ENCODE data around the gene FRA10AC1.
"Not testable (repeated sequence)": the region's sequence is repeated elsewhere in the genome, so short reads cannot be mapped to it uniquely, and the experiment has no call there.

FRA10AC1 gene

DNA sequence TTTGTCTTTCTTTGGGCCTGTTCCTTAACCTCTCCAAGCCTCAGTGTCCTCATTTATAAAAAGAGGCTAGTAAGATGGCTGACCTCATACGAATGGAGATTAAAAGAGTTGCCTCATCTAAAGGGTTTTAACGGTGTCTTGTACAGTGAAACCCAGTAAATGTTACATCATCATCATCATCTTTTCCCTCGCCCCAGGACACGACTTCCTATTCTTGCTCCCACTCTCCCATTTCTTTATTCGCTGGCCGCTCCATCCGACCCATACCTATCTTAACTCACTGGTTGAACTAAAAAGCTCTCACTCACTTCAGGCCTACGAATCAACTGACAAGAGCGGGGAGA lies 554 bp downstream of the FRA10AC1 start:
- no peak for DNase-seq

- no peak for DNase-seq
Measured at GRCh38 chr10:93697207-93697606, 5.2 kb downstream of the FRA10AC1 start.

- DNase-seq: not testable (repeated sequence)
Measured at GRCh38 chr10:93696582-93696981, 5.8 kb downstream of the FRA10AC1 start.

- DNase-seq: no peak
Measured at GRCh38 chr10:93695740-93696139, 6.7 kb downstream of the FRA10AC1 start.

DNA sequence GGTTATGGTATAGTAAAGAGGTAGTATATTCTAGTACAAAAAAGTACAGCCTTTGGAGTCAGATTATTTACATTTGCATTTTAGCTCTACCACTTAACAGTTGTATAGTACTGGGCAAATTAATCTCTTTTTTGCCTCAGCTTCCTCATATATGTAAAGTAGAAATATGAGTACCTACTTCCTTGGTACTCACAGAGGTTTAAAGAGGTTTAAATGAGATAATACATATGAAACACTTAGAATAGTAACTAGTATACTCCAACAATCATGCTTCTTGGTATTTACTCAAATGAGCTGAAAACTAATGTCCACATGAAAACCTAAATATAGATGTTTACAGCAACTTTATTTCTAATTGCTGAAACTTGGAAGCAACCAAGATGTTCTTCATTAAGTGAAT lies 14.7 kb downstream of the FRA10AC1 start:
- no peak for DNase-seq

DNA sequence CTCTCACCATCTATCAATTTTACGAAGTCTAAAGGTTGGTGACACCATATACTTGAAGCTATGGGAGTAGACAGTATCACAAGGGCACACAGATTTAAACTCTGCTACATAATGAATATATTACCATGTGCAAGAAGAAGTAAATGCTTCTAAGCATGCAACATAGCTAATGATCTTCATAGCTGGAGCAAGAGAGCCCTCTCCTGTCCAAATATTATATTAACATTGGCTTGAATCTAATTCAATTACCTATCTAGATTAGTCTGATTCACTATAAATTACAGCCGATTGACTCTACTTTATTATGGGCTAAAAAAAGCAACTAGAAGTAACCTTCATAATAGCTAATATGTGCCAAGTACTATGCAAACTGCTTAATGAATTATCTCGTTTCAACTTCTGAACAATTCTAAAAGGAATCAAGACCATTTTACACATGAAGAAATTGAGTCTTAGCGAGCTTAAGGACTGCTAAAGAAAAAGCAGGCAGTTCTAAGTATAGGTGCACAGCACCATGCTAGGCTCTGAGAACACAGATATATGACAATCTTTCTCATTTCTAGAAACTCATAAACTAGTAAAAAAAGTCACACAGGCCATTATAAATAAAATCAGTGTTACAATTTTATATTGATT lies 21.9 kb downstream of the FRA10AC1 start:
- no peak for DNase-seq

- no peak for DNase-seq
Measured at GRCh38 chr10:93678805-93679587, 23.4 kb downstream of the FRA10AC1 start.

DNA sequence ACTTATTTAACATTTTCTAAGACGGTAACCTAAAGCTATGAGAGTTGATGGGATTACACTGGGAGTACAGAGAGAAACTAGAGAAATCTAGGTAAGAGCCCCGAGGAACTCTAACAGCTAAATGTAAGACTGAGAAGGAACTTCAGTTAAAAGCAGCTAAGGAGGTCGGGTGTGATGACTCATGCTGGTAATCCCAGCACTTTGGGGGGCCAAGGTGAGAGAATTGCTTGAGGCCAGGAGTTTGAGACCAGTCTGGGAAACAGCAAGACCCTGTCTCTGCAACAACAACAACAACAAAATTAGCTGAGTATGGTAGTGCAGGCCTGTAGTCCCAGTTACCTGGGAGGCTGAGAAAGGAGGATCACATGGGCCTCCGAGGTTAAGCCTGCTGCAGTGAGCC lies 24.0 kb downstream of the FRA10AC1 start:
- peak; percentile 85 for DNase-seq

- no peak for DNase-seq
Measured at GRCh38 chr10:93673791-93674190, 28.6 kb downstream of the FRA10AC1 start.

GRCh38 chr10:93672890-93673289 lies 29.5 kb downstream of the FRA10AC1 start:
- no peak for DNase-seq

GRCh38 chr10:93672022-93672678 lies 30.2 kb downstream of the FRA10AC1 start:
- no peak for DNase-seq

DNA sequence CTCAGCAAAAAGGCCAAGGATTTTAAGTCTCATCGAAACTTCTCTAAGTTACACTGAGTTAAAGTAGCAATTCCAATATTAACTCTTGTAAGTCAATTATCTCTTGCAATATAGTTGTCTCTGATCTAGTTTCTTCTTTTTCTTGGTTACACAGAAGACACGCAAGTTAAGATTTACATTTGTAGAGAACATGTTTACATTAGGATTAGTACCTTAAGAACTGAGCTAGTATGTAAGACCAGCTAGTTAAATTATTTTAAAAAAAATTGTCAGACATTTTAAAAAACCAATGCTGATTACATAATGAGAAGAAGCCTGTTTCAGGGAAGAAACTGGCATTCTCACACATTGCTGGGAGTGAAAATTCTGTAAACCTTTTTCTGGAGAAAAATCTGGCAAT lies 31.4 kb downstream of the FRA10AC1 start:
- no peak for DNase-seq

DNA sequence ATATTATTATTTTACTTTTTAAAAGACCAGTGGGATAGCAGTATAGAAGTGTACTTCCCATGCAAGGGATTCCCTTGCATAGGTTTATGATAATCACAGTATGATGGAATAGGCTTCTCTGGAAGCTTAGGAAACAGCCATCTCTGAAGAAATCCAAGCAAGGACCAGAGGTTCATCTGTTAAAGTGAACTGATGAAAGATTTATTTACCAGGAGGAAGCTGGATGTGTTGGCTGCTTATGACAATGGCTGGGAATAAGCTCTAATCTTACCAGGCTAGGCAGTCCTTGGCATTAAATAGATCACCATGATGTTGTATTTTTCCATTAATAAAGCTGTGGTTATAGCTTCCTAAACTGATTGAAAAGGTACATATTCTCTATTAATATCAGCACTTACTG lies 32.0 kb downstream of the FRA10AC1 start:
- DNase-seq: no peak

DNA sequence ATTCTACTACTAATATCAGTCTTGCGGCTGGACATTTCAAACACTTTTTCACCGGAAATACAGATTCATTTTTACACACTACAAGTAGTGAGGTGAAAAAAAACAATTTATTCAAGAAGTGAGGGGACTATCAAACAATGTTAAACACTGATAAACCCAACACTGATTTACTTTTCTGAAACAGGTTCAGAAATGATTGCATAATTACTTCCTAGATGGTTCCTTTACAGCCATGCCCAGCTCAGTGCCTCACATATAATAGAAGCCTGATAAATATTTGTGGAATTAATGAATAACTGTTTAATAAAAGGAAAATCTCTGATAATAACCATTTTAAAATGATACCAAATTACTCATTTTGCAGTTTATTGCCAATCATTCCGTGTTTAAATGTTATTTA lies 34.6 kb downstream of the FRA10AC1 start:
- DNase-seq: no peak

GRCh38 chr10:93666030-93666429 lies 36.4 kb downstream of the FRA10AC1 start:
- no peak for DNase-seq

GRCh38 chr10:93657757-93658156 lies 44.6 kb downstream of the FRA10AC1 start:
- no peak for DNase-seq

DNA sequence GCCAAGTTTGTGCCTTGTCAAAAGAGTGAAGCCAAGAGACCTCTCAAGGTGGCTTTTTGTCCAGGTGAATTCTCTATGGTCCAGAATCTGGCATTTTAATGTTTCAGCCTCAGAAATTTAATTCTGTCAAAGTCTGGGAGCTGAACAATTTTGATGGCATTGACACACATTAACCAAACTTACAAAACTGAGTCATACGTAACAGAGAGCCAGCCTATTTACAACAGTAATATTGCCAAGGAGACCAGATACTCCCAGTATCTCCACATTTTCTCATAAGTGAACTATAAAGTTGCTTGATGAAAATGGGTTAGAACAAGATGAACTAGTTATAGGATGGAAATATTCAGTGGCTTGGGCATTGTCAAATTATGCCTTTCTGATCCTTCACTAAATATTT lies 46.2 kb downstream of the FRA10AC1 start:
- no peak for DNase-seq

- no peak for DNase-seq
Measured at GRCh38 chr10:93654201-93654600, 48.2 kb downstream of the FRA10AC1 start.

DNA sequence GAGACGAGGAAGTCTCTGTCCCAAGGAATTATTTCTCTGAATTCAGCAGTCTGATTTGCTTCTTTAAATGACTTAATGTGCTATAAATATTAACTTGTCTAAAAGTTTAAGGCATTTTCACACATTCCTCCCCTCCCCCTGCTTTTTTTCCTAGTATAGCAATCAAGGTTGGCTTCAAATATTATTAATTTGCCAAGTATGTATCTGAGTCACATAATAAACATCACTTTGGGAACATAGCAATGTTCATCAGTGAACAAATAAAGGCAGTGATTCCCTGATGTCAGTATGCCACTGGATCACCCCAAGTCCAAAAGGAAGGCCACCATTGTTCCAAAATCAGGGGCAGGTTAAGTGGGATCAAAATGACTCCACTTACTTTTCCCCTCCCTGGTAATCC lies 49.5 kb downstream of the FRA10AC1 start:
- DNase-seq: no peak

DNA sequence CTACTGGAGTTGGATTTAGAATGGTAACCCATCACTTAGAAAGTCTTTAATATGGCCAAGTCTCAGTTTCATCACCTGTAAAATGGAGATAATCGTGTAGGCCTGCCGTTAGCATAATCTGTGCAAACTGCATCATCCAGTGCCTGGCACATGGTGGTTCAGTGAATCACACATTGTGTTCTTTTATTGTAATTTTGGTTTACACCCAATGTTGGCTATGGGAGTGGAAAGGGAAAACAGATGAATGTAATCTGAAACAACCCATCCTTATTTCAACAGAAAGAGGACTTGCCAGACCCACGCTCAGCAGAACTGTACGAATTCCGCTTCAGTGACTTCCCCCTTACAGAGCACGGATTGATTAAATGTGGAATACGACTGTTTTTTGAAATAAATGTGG lies 62.6 kb downstream of the FRA10AC1 start:
- no peak for DNase-seq

GRCh38 chr10:93630625-93631557 lies 71.5 kb downstream of the FRA10AC1 start:
- no peak for DNase-seq

DNA sequence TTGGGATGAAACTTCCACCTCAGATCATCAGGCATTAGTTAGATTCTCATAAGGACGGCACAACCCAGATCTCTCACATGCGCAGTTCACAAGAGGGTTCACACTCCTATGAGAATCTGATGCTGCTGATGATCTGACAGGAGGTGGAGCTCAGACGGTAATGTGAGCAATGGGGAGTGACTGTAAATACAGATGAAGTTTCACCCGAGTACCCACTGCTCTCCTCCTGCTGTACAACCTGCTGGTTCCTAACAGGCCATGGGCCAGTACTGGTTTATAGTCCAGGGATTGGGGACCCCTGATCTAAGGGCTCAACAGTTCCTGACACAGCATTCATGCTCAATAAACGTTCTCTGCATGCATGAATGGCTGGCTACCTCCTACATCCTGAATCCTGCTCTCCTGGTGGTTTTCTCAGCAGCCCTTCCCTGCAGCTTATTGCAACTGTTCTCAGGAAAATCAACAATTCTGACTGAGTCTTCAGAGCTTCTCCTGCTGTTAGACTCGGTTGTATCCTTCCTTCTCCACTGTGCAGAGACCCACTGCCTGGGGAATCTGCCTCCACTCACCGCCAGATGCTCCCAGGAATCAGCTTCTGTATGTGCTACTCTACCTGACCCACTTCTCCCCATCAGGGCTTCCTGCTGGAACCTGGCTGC lies 72.6 kb downstream of the FRA10AC1 start:
- no peak for DNase-seq

DNA sequence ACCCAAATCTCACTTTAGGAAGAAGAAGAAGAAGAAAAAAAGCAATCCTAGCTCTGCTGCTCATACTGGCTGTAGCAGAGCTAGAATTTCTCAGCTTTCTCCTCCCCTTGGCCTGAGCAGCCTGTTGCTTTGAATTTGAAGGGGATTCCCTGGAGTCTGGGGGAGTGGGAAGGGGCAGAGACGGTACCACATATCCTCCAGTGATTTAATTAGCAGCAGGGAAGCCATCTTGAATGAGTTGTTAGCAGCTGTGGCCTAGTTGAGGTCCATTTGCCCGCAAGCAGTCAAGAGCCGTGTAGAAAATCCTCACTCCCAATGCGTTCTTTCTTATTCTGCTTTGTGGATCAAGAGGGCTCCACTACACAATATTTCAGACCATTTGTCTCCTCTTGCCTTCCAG lies 73.5 kb downstream of the FRA10AC1 start:
- no peak for DNase-seq

Measured in islet precursor cell (in vitro differentiated cells).